PC-3 (cell line): ENCODE measurements around the gene IL23R. TPM values are rescaled to one million over a fixed set of nuclear protein-coding genes. Genes with fewer than 3 reads are reported as not detected.

ENCODE experiments used
- ATAC-seq: fragments of 200-7000 bp; cut with Tn5 transposase; 2 replicates; pipeline ENCODE4 v1.9.1; 2020; ENCODE audit warnings: mild to moderate bottlenecking, moderate library complexity
- BruUV-seq: library from RNA; stranded (reverse); fragments of 400-500 nt; replicated peaks from 2 replicates; lab custom pipeline; 2021; lab: Mats Ljungman, UMichigan
- CTCF ChIA-PET: fragments of 300-600 bp; sonication (Branson Sonifier 250); formaldehyde crosslinking; loops from one replicate; lab custom pipeline; 2022; ENCODE audit warnings: antibody characterized with exemption; lab: Charles Lee
- POLR2A ChIA-PET: fragments of 300-600 bp; sonication (Branson Sonifier 250); formaldehyde crosslinking; loops from one replicate; lab custom pipeline; 2022; ENCODE audit warnings: antibody characterized with exemption; ENCODE audit not compliant: unreplicated experiment; lab: Charles Lee
- DNase-seq: peaks from one replicate; pipeline ENCODE4 v3.0.0-alpha.2; 2015
- H2AFZ ChIP-seq: fragments of 300-600 bp; sonication (generic); 2 replicates; pipeline ENCODE4 v1.6.0; 2016; ENCODE audit warnings: antibody characterized with exemption, low read length
- H3F3A ChIP-seq: fragments of 300-600 bp; sonication (generic); one replicate; pipeline ENCODE4 v1.6.0; 2017; ENCODE audit warnings: antibody characterized with exemption, low read length, control low read depth, mild to moderate bottlenecking; ENCODE audit not compliant: unreplicated experiment
- H3K27ac ChIP-seq: fragments of 300-600 bp; sonication (generic); 2 replicates; pipeline ENCODE4 v1.5.1; 2016; ENCODE audit warnings: mild to moderate bottlenecking, low read length
- H3K27me3 ChIP-seq: fragments of 300-600 bp; sonication (generic); 2 replicates; pipeline ENCODE4 v1.6.1; 2016; ENCODE audit warnings: low read length, mixed read lengths
- H3K36me3 ChIP-seq: fragments of 300-600 bp; sonication (generic); 2 replicates; pipeline ENCODE4 v1.6.1; 2016; ENCODE audit warnings: low read depth, mixed run types, low read length, mixed read lengths
- H3K4me1 ChIP-seq: fragments of 300-600 bp; sonication (generic); 2 replicates; pipeline ENCODE4 v1.5.1; 2016; ENCODE audit warnings: low read length; ENCODE audit not compliant: insufficient read depth
- H3K4me2 ChIP-seq: fragments of 300-600 bp; sonication (generic); 2 replicates; pipeline ENCODE4 v1.6.0; 2016; ENCODE audit warnings: low read length
- H3K4me3 ChIP-seq: fragments of 300-600 bp; sonication (generic); 2 replicates; pipeline ENCODE4 v1.5.1; 2016; ENCODE audit warnings: mild to moderate bottlenecking, low read length, mixed read lengths
- H3K79me2 ChIP-seq: fragments of 300-600 bp; sonication (generic); 2 replicates; pipeline ENCODE4 v1.6.1; 2017; ENCODE audit warnings: low read length, mixed read lengths
- H3K9ac ChIP-seq: fragments of 300-600 bp; sonication (generic); 2 replicates; pipeline ENCODE4 v1.6.0; 2016; ENCODE audit warnings: mild to moderate bottlenecking, low read length
- H3K9me2 ChIP-seq: fragments of 300-600 bp; sonication (generic); replicated peaks from 2 replicates; pipeline ENCODE4 v1.6.1; 2016; ENCODE audit warnings: mixed run types, low read length, mixed read lengths
- H3K9me3 ChIP-seq: fragments of 300-600 bp; sonication (generic); 2 replicates; pipeline ENCODE4 v1.6.1; 2016; ENCODE audit warnings: low read length, mixed read lengths
- H4K20me1 ChIP-seq: fragments of 300-600 bp; sonication (generic); 2 replicates; pipeline ENCODE4 v1.6.1; 2016; ENCODE audit warnings: low read length, mixed read lengths
- EZH2 ChIP-seq: fragments of 300-600 bp; sonication (generic); IDR thresholded peaks from one replicate; pipeline ENCODE4 v1.6.1; 2017; ENCODE audit warnings: antibody characterized with exemption, mild to moderate bottlenecking, low read length; ENCODE audit not compliant: unreplicated experiment
- EZH2phosphoT487 ChIP-seq: fragments of 300-600 bp; sonication (generic); IDR thresholded peaks from 2 replicates; pipeline ENCODE4 v1.6.1; 2018; ENCODE audit warnings: mild to moderate bottlenecking, antibody characterized with exemption, low read length, borderline replicate concordance
- intact Hi-C: fragments of 100-400 bp; cut with micrococcal nuclease; formaldehyde crosslinking; loops from 2 replicates; pipeline ENCODE4 v1.9.0; 2023
- total RNA-seq: library from RNA; depleted of rRNA; stranded (reverse); fragments of >200 nt; gene quantifications from 2 replicates; pipeline ENCODE4 v1.2.3, GENCODE V29; 2014
- TF ChIP-seq, protein P1 (sequence below): fragments of 300-600 bp; sonication (generic); conservative IDR thresholded peaks from 2 replicates; pipeline ENCODE4 v1.5.1; 2017; ENCODE audit warnings: antibody characterized with exemption, low read depth, mild to moderate bottlenecking, low read length

The IL23R gene
- total RNA-seq, 1 experiment from 2014 or later, result not detected

DNA sequence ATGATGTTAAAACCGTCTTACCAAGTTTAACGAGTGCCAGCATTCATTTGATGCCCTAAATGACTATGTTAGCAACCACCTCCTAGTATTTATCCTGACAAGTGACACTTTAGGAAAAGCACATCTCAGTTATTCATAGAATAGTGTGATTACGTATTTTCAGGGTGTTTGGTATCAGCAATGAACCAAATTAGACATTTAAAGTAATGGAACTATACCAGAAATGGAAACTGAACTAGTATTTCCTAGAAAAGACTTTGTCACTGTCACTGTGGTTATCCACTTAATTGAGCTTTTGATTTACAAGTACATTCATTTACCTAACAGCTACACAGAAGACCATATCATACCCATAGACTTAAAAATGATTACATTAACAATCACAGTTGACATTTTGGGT is 137.8 kb downstream of the IL23R start:
- DNase-seq (no peak), ATAC-seq (no peak)
- H3K9ac ChIP-seq, result no peak overlapping the region
- intact Hi-C loops, result no loop called here
- H3K79me2 ChIP-seq, result no peaks in the 10 kb centered on the region
- H3K4me3 ChIP-seq, result no peak overlapping the region
- peaks cover 8% of the 10 kb centered on the region; the same call in 1 of the 2 replicates for H3K27me3 ChIP-seq
- POLR2A ChIA-PET, result no interaction called here
- no peaks in the 10 kb centered on the region for H4K20me1 ChIP-seq
- H3F3A ChIP-seq, result no peaks in the 10 kb centered on the region
- H3K9me2 ChIP-seq, result no peaks in the 10 kb centered on the region
- H3K9me3 ChIP-seq, result no peaks in the 10 kb centered on the region
- TF ChIP-seq EZH2 (no peak), EZH2phosphoT487 (no peak)
- TF ChIP-seq, protein P1, sequence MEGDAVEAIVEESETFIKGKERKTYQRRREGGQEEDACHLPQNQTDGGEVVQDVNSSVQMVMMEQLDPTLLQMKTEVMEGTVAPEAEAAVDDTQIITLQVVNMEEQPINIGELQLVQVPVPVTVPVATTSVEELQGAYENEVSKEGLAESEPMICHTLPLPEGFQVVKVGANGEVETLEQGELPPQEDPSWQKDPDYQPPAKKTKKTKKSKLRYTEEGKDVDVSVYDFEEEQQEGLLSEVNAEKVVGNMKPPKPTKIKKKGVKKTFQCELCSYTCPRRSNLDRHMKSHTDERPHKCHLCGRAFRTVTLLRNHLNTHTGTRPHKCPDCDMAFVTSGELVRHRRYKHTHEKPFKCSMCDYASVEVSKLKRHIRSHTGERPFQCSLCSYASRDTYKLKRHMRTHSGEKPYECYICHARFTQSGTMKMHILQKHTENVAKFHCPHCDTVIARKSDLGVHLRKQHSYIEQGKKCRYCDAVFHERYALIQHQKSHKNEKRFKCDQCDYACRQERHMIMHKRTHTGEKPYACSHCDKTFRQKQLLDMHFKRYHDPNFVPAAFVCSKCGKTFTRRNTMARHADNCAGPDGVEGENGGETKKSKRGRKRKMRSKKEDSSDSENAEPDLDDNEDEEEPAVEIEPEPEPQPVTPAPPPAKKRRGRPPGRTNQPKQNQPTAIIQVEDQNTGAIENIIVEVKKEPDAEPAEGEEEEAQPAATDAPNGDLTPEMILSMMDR, result no peak
- H3K27ac ChIP-seq, result no peak overlapping the region
- no TSS peak for BruUV-seq
- no peaks in the 10 kb centered on the region for H3K36me3 ChIP-seq
- H3K4me2 ChIP-seq, result no peak overlapping the region
- CTCF ChIA-PET, result no interaction called here
- no peaks in the 10 kb centered on the region for H3K4me1 ChIP-seq
- H2AFZ ChIP-seq, result no peak overlapping the region

DNA sequence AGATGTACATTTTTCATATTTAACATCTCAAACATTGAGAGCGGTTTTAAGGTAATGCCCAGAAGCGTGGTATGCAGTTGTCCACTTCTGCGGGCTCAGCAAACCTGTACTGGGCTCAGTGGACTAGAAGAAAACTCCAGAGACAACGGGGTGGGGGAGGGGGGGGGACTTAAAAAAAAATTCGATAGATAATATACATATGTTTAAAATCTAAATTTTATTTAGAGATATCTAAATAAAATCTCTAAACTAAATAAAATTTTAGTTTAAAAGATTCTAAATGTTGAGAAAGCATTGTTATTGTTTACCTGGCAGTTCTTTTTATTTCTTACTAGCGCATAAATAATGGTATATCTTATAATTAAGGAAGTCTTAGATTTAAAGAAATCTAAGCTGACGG is 140.3 kb downstream of the IL23R start:
- H4K20me1 ChIP-seq, result no peaks in the 10 kb centered on the region
- CTCF ChIA-PET, result no interaction called here
- intact Hi-C loops, result no loop called here
- DNase-seq (no peak), ATAC-seq (no peak)
- H3K27me3 ChIP-seq, result peaks cover 8% of the 10 kb centered on the region; the same call in 1 of the 2 replicates
- no peak overlapping the region for H2AFZ ChIP-seq
- TF ChIP-seq, protein P1, result no peak
- TF ChIP-seq EZH2 (no peak), EZH2phosphoT487 (no peak)
- H3K36me3 ChIP-seq, result no peaks in the 10 kb centered on the region
- no peaks in the 10 kb centered on the region for H3K9me3 ChIP-seq
- H3K4me1 ChIP-seq, result no peaks in the 10 kb centered on the region
- H3K79me2 ChIP-seq, result no peaks in the 10 kb centered on the region
- no peak overlapping the region for H3K4me3 ChIP-seq
- no peaks in the 10 kb centered on the region for H3K9me2 ChIP-seq
- no peak overlapping the region for H3K27ac ChIP-seq
- H3K9ac ChIP-seq, result no peak overlapping the region
- POLR2A ChIA-PET, result no interaction called here
- H3F3A ChIP-seq, result no peaks in the 10 kb centered on the region
- BruUV-seq, result no TSS peak
- H3K4me2 ChIP-seq, result no peak overlapping the region

DNA sequence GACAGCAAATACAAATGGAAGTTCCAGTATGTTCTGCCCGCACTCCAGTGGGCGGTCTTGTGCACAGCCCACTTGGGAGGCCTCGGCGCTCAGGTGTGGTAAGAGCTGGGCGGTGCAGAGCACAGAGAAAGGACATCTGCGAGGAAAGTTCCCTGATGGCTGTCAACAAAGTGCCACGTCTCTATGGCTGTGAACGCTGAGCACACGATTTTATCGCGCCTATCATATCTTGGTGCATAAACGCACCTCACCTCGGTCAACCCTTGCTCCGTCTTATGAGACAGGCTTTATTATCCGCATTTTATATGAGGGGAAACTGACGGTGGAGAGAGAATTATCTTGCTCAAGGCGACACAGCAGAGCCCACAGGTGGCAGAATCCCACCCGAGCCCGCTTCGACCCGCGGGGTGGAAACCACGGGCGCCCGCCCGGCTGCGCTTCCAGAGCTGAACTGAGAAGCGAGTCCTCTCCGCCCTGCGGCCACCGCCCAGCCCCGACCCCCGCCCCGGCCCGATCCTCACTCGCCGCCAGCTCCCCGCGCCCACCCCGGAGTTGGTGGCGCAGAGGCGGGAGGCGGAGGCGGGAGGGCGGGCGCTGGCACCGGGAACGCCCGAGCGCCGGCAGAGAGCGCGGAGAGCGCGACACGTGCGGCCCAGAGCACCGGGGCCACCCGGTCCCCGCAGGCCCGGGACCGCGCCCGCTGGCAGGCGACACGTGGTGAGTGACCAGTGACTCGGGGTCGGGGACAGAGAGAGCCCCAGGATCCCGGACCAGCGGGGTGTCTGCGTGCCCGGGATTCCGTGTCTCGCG is 141.2 kb downstream of the IL23R start, which contains the start of gene IL12RB2:
Gene IL12RB2 (plus strand): TSS at position 623 of the 810 bp plus-strand sequence. CDS start 12,496 bp downstream, outside the sequence.
- Histone ChIP-seq H3K36me3 (no peaks in the 10 kb centered on the region), H2AFZ (peak within 1 kb of the TSS; percentile 57; the same call in 1 of the 2 replicates), H3K79me2 (no peaks in the 10 kb centered on the region), H3K9me3 (no peaks in the 10 kb centered on the region), H3K27ac (no peak within 1 kb of the TSS), H3K4me2 (peak within 1 kb of the TSS; percentile 34; the same call in 1 of the 2 replicates), H3K27me3 (peaks cover 8% of the 10 kb centered on the region; the same call in 1 of the 2 replicates), H3K4me3 (peak within 1 kb of the TSS; percentile 24; the same call in 1 of the 2 replicates), H3K4me1 (no peaks in the 10 kb centered on the region), H3K9ac (no peak within 1 kb of the TSS), H3K9me2 (no peaks in the 10 kb centered on the region), H3F3A (no peaks in the 10 kb centered on the region), H4K20me1 (no peaks in the 10 kb centered on the region)
- no peak for ATAC-seq
- POLR2A ChIA-PET, result no interaction called here
- intact Hi-C loops, result no loop called here
- CTCF ChIA-PET, result no interaction called here
- no TSS peak for BruUV-seq
- no peak for TF ChIP-seq EZH2phosphoT487
- TF ChIP-seq, protein P1, result no peak
- no peak for TF ChIP-seq EZH2
- DNase-seq, result no peak
